ENCODE measurements around the gene MRPS30. TPM values are rescaled to one million over a fixed set of nuclear protein-coding genes. Genes with fewer than 3 reads are reported as not detected.
A peak's percentile ranks its signal among the peaks of the same experiment; 100 is the strongest.

MRPS30 gene
- total RNA-seq, 1 donor from 2014 or later = 44.1 TPM

GRCh38 chr5:44801992-44802391 lies 6.8 kb upstream of the MRPS30 start:
- H3K9me3 ChIP-seq (ENCODE audit: insufficient read depth, low read depth, low read length) = no peaks in the 10 kb centered on the region
- H3K36me3 ChIP-seq (ENCODE audit: insufficient read depth, low read length) = no peaks in the 10 kb centered on the region
- no peaks in the 10 kb centered on the region for H3K79me2 ChIP-seq (ENCODE audit: insufficient read depth, low read length)
- no peak overlapping the region for H3K4me2 ChIP-seq (ENCODE audit: low read length)
- H3K27ac ChIP-seq (ENCODE audit: low read depth, low read length) = no peak overlapping the region
- Mint-ChIP-seq H3K36me3 (ENCODE audit: low read depth, unreplicated experiment) (peaks cover 2% of the 10 kb centered on the region), H3K4me1 (ENCODE audit: low read depth, unreplicated experiment) (peaks cover 3% of the 10 kb centered on the region), H3K27ac (ENCODE audit: unreplicated experiment) (no peak overlapping the region), H3K9me3 (ENCODE audit: unreplicated experiment) (no peaks in the 10 kb centered on the region), H3K27me3 (ENCODE audit: low read depth, unreplicated experiment) (no peaks in the 10 kb centered on the region), H3K4me3 (ENCODE audit: unreplicated experiment) (no peak overlapping the region)
- no peak for TF ChIP-seq EZH2 (IDR thresholded peaks at IDR 0.05; ENCODE audit: insufficient read depth, low read length)
- TF ChIP-seq, protein P1, sequence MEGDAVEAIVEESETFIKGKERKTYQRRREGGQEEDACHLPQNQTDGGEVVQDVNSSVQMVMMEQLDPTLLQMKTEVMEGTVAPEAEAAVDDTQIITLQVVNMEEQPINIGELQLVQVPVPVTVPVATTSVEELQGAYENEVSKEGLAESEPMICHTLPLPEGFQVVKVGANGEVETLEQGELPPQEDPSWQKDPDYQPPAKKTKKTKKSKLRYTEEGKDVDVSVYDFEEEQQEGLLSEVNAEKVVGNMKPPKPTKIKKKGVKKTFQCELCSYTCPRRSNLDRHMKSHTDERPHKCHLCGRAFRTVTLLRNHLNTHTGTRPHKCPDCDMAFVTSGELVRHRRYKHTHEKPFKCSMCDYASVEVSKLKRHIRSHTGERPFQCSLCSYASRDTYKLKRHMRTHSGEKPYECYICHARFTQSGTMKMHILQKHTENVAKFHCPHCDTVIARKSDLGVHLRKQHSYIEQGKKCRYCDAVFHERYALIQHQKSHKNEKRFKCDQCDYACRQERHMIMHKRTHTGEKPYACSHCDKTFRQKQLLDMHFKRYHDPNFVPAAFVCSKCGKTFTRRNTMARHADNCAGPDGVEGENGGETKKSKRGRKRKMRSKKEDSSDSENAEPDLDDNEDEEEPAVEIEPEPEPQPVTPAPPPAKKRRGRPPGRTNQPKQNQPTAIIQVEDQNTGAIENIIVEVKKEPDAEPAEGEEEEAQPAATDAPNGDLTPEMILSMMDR (IDR thresholded peaks at IDR 0.05; ENCODE audit: insufficient read depth, low read depth, low read length) = no peak
- H2AFZ ChIP-seq (ENCODE audit: low read depth, low read length) = no peak overlapping the region
- DNase-seq (ENCODE audit: low read depth) (no peak), FAIRE-seq (no peak)
- H3K4me1 ChIP-seq (ENCODE audit: insufficient read depth, low read length) = no peaks in the 10 kb centered on the region
- H3K27me3 ChIP-seq (ENCODE audit: insufficient read depth, low read length) = no peaks in the 10 kb centered on the region
- no peak overlapping the region for H3K9ac ChIP-seq (ENCODE audit: low read length)
- H3K4me3 ChIP-seq (ENCODE audit: insufficient read depth, low read depth, low read length) = no peak overlapping the region
- H4K20me1 ChIP-seq (ENCODE audit: insufficient read depth, low read length) = no peaks in the 10 kb centered on the region

- Histone ChIP-seq H3K9ac (ENCODE audit: low read length) (no peak overlapping the region), H3K9me3 (ENCODE audit: insufficient read depth, low read depth, low read length) (no peaks in the 10 kb centered on the region), H4K20me1 (ENCODE audit: insufficient read depth, low read length) (no peaks in the 10 kb centered on the region), H3K36me3 (ENCODE audit: insufficient read depth, low read length) (peaks cover 3% of the 10 kb centered on the region), H3K79me2 (ENCODE audit: insufficient read depth, low read length) (peaks cover 33% of the 10 kb centered on the region), H3K4me3 (ENCODE audit: insufficient read depth, low read depth, low read length) (no peak overlapping the region), H3K4me1 (ENCODE audit: insufficient read depth, low read length) (peaks cover 4% of the 10 kb centered on the region), H3K27me3 (ENCODE audit: insufficient read depth, low read length) (no peaks in the 10 kb centered on the region), H3K4me2 (ENCODE audit: low read length) (no peak overlapping the region), H2AFZ (ENCODE audit: low read depth, low read length) (no peak overlapping the region), H3K27ac (ENCODE audit: low read depth, low read length) (no peak overlapping the region)
- DNase-seq (ENCODE audit: low read depth) (no peak), FAIRE-seq (no peak)
- TF ChIP-seq, protein P1 (IDR thresholded peaks at IDR 0.05; ENCODE audit: insufficient read depth, low read depth, low read length) = no peak
- TF ChIP-seq EZH2 (IDR thresholded peaks at IDR 0.05; ENCODE audit: insufficient read depth, low read length) = no peak
- no peaks in the 10 kb centered on the region for H3K27me3 Mint-ChIP-seq (ENCODE audit: low read depth, unreplicated experiment)
- H3K36me3 Mint-ChIP-seq (ENCODE audit: low read depth, unreplicated experiment) = no peaks in the 10 kb centered on the region
- no peaks in the 10 kb centered on the region for H3K9me3 Mint-ChIP-seq (ENCODE audit: unreplicated experiment)
- H3K4me1 Mint-ChIP-seq (ENCODE audit: low read depth, unreplicated experiment) = peaks cover 12% of the 10 kb centered on the region
- no peak overlapping the region for H3K4me3 Mint-ChIP-seq (ENCODE audit: unreplicated experiment)
- no peak overlapping the region for H3K27ac Mint-ChIP-seq (ENCODE audit: unreplicated experiment)
These were observed 2.1 kb upstream of the MRPS30 start for GRCh38 chr5:44806608-44807007.

GRCh38 chr5:44807269-44807668 lies 1.5 kb upstream of the MRPS30 start:
- H3K4me1 ChIP-seq (ENCODE audit: insufficient read depth, low read length) = peaks cover 4% of the 10 kb centered on the region
- Mint-ChIP-seq H3K36me3 (ENCODE audit: low read depth, unreplicated experiment) (no peaks in the 10 kb centered on the region), H3K4me1 (ENCODE audit: low read depth, unreplicated experiment) (peaks cover 12% of the 10 kb centered on the region), H3K27ac (ENCODE audit: unreplicated experiment) (no peak overlapping the region), H3K9me3 (ENCODE audit: unreplicated experiment) (no peaks in the 10 kb centered on the region), H3K4me3 (ENCODE audit: unreplicated experiment) (peak overlapping the region; percentile 43), H3K27me3 (ENCODE audit: low read depth, unreplicated experiment) (no peaks in the 10 kb centered on the region)
- no peak overlapping the region for H3K9ac ChIP-seq (ENCODE audit: low read length)
- TF ChIP-seq EZH2 (IDR thresholded peaks at IDR 0.05; ENCODE audit: insufficient read depth, low read length) = no peak
- TF ChIP-seq, protein P1 (IDR thresholded peaks at IDR 0.05; ENCODE audit: insufficient read depth, low read depth, low read length) = no peak
- no peak overlapping the region for H3K4me3 ChIP-seq (ENCODE audit: insufficient read depth, low read depth, low read length)
- H2AFZ ChIP-seq (ENCODE audit: low read depth, low read length) = no peak overlapping the region
- no peaks in the 10 kb centered on the region for H4K20me1 ChIP-seq (ENCODE audit: insufficient read depth, low read length)
- FAIRE-seq = no peak
- no peak for DNase-seq (ENCODE audit: low read depth)
- H3K9me3 ChIP-seq (ENCODE audit: insufficient read depth, low read depth, low read length) = no peaks in the 10 kb centered on the region
- H3K27ac ChIP-seq (ENCODE audit: low read depth, low read length) = no peak overlapping the region
- H3K4me2 ChIP-seq (ENCODE audit: low read length) = no peak overlapping the region
- H3K36me3 ChIP-seq (ENCODE audit: insufficient read depth, low read length) = peaks cover 9% of the 10 kb centered on the region
- peaks cover 40% of the 10 kb centered on the region for H3K79me2 ChIP-seq (ENCODE audit: insufficient read depth, low read length)
- no peaks in the 10 kb centered on the region for H3K27me3 ChIP-seq (ENCODE audit: insufficient read depth, low read length)

All from astrocyte (in vitro differentiated cells and primary cell).